Left ventricle myocardium inferior (tissue), 1 donor: Measurements from ENCODE around the gene ADD2. TPM values are rescaled to one million over a fixed set of nuclear protein-coding genes. Genes with fewer than 3 reads are reported as not detected.

ENCODE experiments used
- DNase-seq: peaks from one replicate; pipeline ENCODE4 v3.0.0-alpha.2; 2020
- H3K27ac ChIP-seq: fragments of 200-600 bp; replicated peaks from 2 replicates; pipeline ENCODE4 v1.8.0; 2021
- H3K27me3 ChIP-seq: fragments of 200-600 bp; 2 replicates; pipeline ENCODE4 v1.8.0; 2021; ENCODE audit warnings: low read depth
- H3K36me3 ChIP-seq: fragments of 200-600 bp; 2 replicates; pipeline ENCODE4 v1.8.0; 2021
- H3K4me1 ChIP-seq: fragments of 200-600 bp; 2 replicates; pipeline ENCODE4 v1.8.0; 2021
- H3K4me3 ChIP-seq: fragments of 200-600 bp; 2 replicates; pipeline ENCODE4 v1.8.0; 2021; ENCODE audit warnings: mild to moderate bottlenecking, moderate library complexity
- H3K9me3 ChIP-seq: fragments of 200-600 bp; replicated peaks from 2 replicates; pipeline ENCODE4 v1.8.0; 2021
- CTCF ChIP-seq: fragments of 200-600 bp; IDR thresholded peaks from 2 replicates; pipeline ENCODE4 v1.8.0; 2021; ENCODE audit warnings: antibody characterized with exemption, mild to moderate bottlenecking, borderline replicate concordance
- intact Hi-C: fragments of 100-400 bp; cut with micrococcal nuclease; formaldehyde crosslinking; loops from one replicate; pipeline ENCODE4 v1.11.0; 2022
- total RNA-seq: library from RNA; stranded (reverse); fragmentation: NEBNext Ultra II Directional; extraction: Animal tissue kit (Norgen Biotek cat#: 25700); gene quantifications from one replicate; pipeline ENCODE4 v1.2.1, GENCODE V29; 2021
- donor health status: DM: no; HTN: yes; CAD: no; lungs with severe emphysema.

Gene ADD2
- total RNA-seq, 1 donor from 2014 or later = 2.7 TPM

- no peaks in the 10 kb centered on the region for H3K9me3 ChIP-seq
- no peak overlapping the region for H3K4me3 ChIP-seq
- H3K36me3 ChIP-seq = no peaks in the 10 kb centered on the region
- DNase-seq = no peak
- TF ChIP-seq CTCF = no peak
- no peaks in the 10 kb centered on the region for H3K27me3 ChIP-seq
- no peak overlapping the region for H3K27ac ChIP-seq
- intact Hi-C loops = no loop called here
- H3K4me1 ChIP-seq = no peaks in the 10 kb centered on the region
Measured at GRCh38 chr2:70709275-70710037, 58.5 kb downstream of the ADD2 start.

- no peak for DNase-seq
- intact Hi-C loops = no loop called here
- no peak overlapping the region for H3K4me3 ChIP-seq
- no peaks in the 10 kb centered on the region for H3K4me1 ChIP-seq
- no peaks in the 10 kb centered on the region for H3K36me3 ChIP-seq
- no peaks in the 10 kb centered on the region for H3K27me3 ChIP-seq
- no peak overlapping the region for H3K27ac ChIP-seq
- no peak for TF ChIP-seq CTCF
- no peaks in the 10 kb centered on the region for H3K9me3 ChIP-seq
Measured at GRCh38 chr2:70708376-70709199, 59.4 kb downstream of the ADD2 start.

- intact Hi-C loops = no loop called here
- DNase-seq = no peak
- no peaks in the 10 kb centered on the region for H3K9me3 ChIP-seq
Measured at GRCh38 chr2:70707706-70708105, 60.3 kb downstream of the ADD2 start.

GRCh38 chr2:70706026-70706795 lies 61.8 kb downstream of the ADD2 start:
- H3K36me3 ChIP-seq = no peaks in the 10 kb centered on the region
- no peak for DNase-seq
- intact Hi-C loops = no loop called here
- H3K27me3 ChIP-seq = no peaks in the 10 kb centered on the region
- no peaks in the 10 kb centered on the region for H3K9me3 ChIP-seq
- no peak overlapping the region for H3K27ac ChIP-seq
- no peak for TF ChIP-seq CTCF
- no peak overlapping the region for H3K4me3 ChIP-seq
- no peaks in the 10 kb centered on the region for H3K4me1 ChIP-seq

More at GRCh38 chr2:70707706-70708105, 60.3 kb downstream of the ADD2 start:
- H3K27me3 ChIP-seq = no peaks in the 10 kb centered on the region
- TF ChIP-seq CTCF = no peak
- H3K4me1 ChIP-seq = no peaks in the 10 kb centered on the region
- no peak overlapping the region for H3K27ac ChIP-seq
- no peak overlapping the region for H3K4me3 ChIP-seq
- no peaks in the 10 kb centered on the region for H3K36me3 ChIP-seq

GRCh38 chr2:70705160-70705850 lies 62.7 kb downstream of the ADD2 start:
- intact Hi-C loops = no loop called here
- DNase-seq = no peak
- Histone ChIP-seq H3K27ac (no peak overlapping the region), H3K9me3 (no peaks in the 10 kb centered on the region), H3K4me1 (no peaks in the 10 kb centered on the region), H3K36me3 (no peaks in the 10 kb centered on the region), H3K27me3 (no peaks in the 10 kb centered on the region), H3K4me3 (no peak overlapping the region)
- no peak for TF ChIP-seq CTCF
